Measurements from ENCODE around the gene TTC39B.

Gene TTC39B

GRCh38 chr9:15286161-15286821 is 20.7 kb downstream of the TTC39B start:
- H3K27ac Mint-ChIP-seq = peak overlapping the region in 1 of 2 donors; percentile 35
- no peak for ATAC-seq
- no peaks in the 10 kb centered on the region for H3K27me3 Mint-ChIP-seq
- H3K9me3 Mint-ChIP-seq = peaks cover 7 to 8% of the 10 kb centered on the region in 2 donors
- H3K4me1 Mint-ChIP-seq = peaks cover 29% of the 10 kb centered on the region
- no peak for DNase-seq
- no peak overlapping the region for H3K4me3 Mint-ChIP-seq

- Mint-ChIP-seq H3K27ac (peak overlapping the region in 1 of 2 donors; percentile 24), H3K9me3 (no peaks in the 10 kb centered on the region), H3K27me3 (no peaks in the 10 kb centered on the region), H3K4me3 (no peak overlapping the region), H3K4me1 (peaks cover 22% of the 10 kb centered on the region)
- ATAC-seq (no peak), DNase-seq (no peak)
These were observed 24.3 kb downstream of the TTC39B start for GRCh38 chr9:15282567-15283285.

- no peak overlapping the region for H3K27ac Mint-ChIP-seq
- ATAC-seq = no peak
These were observed 26.4 kb downstream of the TTC39B start for GRCh38 chr9:15280647-15281046.

GRCh38 chr9:15278839-15279238 is 28.2 kb downstream of the TTC39B start:
- ATAC-seq (no peak), DNase-seq (no peak)
- Mint-ChIP-seq H3K27ac (no peak overlapping the region), H3K27me3 (no peaks in the 10 kb centered on the region), H3K4me1 (peaks cover 15% of the 10 kb centered on the region), H3K4me3 (no peak overlapping the region), H3K9me3 (no peaks in the 10 kb centered on the region)

More at GRCh38 chr9:15280647-15281046, 26.4 kb downstream of the TTC39B start:
- peaks cover 16% of the 10 kb centered on the region for H3K4me1 Mint-ChIP-seq
- H3K9me3 Mint-ChIP-seq = no peaks in the 10 kb centered on the region
- no peak overlapping the region for H3K4me3 Mint-ChIP-seq
- DNase-seq = no peak
- no peaks in the 10 kb centered on the region for H3K27me3 Mint-ChIP-seq

- peaks cover 18% of the 10 kb centered on the region for H3K4me1 Mint-ChIP-seq
- no peaks in the 10 kb centered on the region for H3K9me3 Mint-ChIP-seq
These were observed 28.8 kb downstream of the TTC39B start for GRCh38 chr9:15278091-15278687.

GRCh38 chr9:15277400-15278090 is 29.5 kb downstream of the TTC39B start:
- no peak for DNase-seq
- no peak for ATAC-seq
- peaks cover 19% of the 10 kb centered on the region for H3K4me1 Mint-ChIP-seq
- H3K27ac Mint-ChIP-seq = no peak overlapping the region
- H3K9me3 Mint-ChIP-seq = no peaks in the 10 kb centered on the region
- H3K4me3 Mint-ChIP-seq = no peak overlapping the region
- H3K27me3 Mint-ChIP-seq = no peaks in the 10 kb centered on the region

More at GRCh38 chr9:15278091-15278687, 28.8 kb downstream of the TTC39B start:
- H3K4me3 Mint-ChIP-seq = no peak overlapping the region
- ATAC-seq (no peak), DNase-seq (no peak)
- H3K27me3 Mint-ChIP-seq = no peaks in the 10 kb centered on the region
- peak overlapping the region in 1 of 2 donors; percentile 15 for H3K27ac Mint-ChIP-seq

- Mint-ChIP-seq H3K4me3 (no peak overlapping the region), H3K27ac (peak overlapping the region in 1 of 2 donors; percentile 34), H3K4me1 (peaks cover 30% of the 10 kb centered on the region), H3K27me3 (no peaks in the 10 kb centered on the region), H3K9me3 (no peaks in the 10 kb centered on the region)
- DNase-seq (no peak), ATAC-seq (no peak)
These were observed 30.6 kb downstream of the TTC39B start for GRCh38 chr9:15276328-15276938.

- no peak overlapping the region for H3K27ac Mint-ChIP-seq
- peaks cover 30% of the 10 kb centered on the region for H3K4me1 Mint-ChIP-seq
- no peaks in the 10 kb centered on the region for H3K27me3 Mint-ChIP-seq
- no peak for DNase-seq
- no peak for ATAC-seq
- no peaks in the 10 kb centered on the region for H3K9me3 Mint-ChIP-seq
- no peak overlapping the region for H3K4me3 Mint-ChIP-seq
These were observed 32.6 kb downstream of the TTC39B start for GRCh38 chr9:15274425-15274824.

GRCh38 chr9:15272377-15272928 is 34.6 kb downstream of the TTC39B start:
- no peak overlapping the region for H3K27ac Mint-ChIP-seq
- H3K4me3 Mint-ChIP-seq = no peak overlapping the region
- no peaks in the 10 kb centered on the region for H3K27me3 Mint-ChIP-seq
- no peak for ATAC-seq
- no peak for DNase-seq
- peaks cover 35% of the 10 kb centered on the region for H3K4me1 Mint-ChIP-seq
- H3K9me3 Mint-ChIP-seq = no peaks in the 10 kb centered on the region

- Mint-ChIP-seq H3K4me1 (peaks cover 31% of the 10 kb centered on the region), H3K27ac (peak overlapping the region in 1 of 2 donors; percentile 63), H3K9me3 (no peaks in the 10 kb centered on the region), H3K27me3 (no peaks in the 10 kb centered on the region), H3K4me3 (no peak overlapping the region)
- ATAC-seq = peak; percentile 37
- DNase-seq = no peak
These were observed 35.6 kb downstream of the TTC39B start for GRCh38 chr9:15271403-15271802.

GRCh38 chr9:15268782-15269181 is 38.2 kb downstream of the TTC39B start:
- Mint-ChIP-seq H3K27ac (peak overlapping the region in 1 of 2 donors; percentile 66), H3K4me3 (no peak overlapping the region)

GRCh38 chr9:15268317-15268716 is 38.7 kb downstream of the TTC39B start:
- Mint-ChIP-seq H3K27ac (no peak overlapping the region), H3K4me1 (peaks cover 31% of the 10 kb centered on the region), H3K4me3 (no peak overlapping the region), H3K27me3 (no peaks in the 10 kb centered on the region), H3K9me3 (no peaks in the 10 kb centered on the region)
- DNase-seq (no peak), ATAC-seq (peak; percentile 43)

More at GRCh38 chr9:15268782-15269181, 38.2 kb downstream of the TTC39B start:
- Mint-ChIP-seq H3K4me1 (peaks cover 31% of the 10 kb centered on the region), H3K27me3 (no peaks in the 10 kb centered on the region), H3K9me3 (no peaks in the 10 kb centered on the region)
- DNase-seq = no peak
- no peak for ATAC-seq

GRCh38 chr9:15264918-15265317 is 42.1 kb downstream of the TTC39B start:
- H3K9me3 Mint-ChIP-seq = no peaks in the 10 kb centered on the region
- no peaks in the 10 kb centered on the region for H3K27me3 Mint-ChIP-seq
- no peak overlapping the region for H3K4me3 Mint-ChIP-seq
- H3K4me1 Mint-ChIP-seq = peaks cover 31% of the 10 kb centered on the region
- no peak for DNase-seq
- H3K27ac Mint-ChIP-seq = no peak overlapping the region
- ATAC-seq = no peak

GRCh38 chr9:15262581-15262980 is 44.4 kb downstream of the TTC39B start:
- Mint-ChIP-seq H3K27me3 (no peaks in the 10 kb centered on the region), H3K4me3 (no peak overlapping the region), H3K4me1 (peaks cover 21% of the 10 kb centered on the region), H3K27ac (no peak overlapping the region), H3K9me3 (no peaks in the 10 kb centered on the region)
- ATAC-seq (no peak), DNase-seq (no peak)

GRCh38 chr9:15256426-15256825 is 50.6 kb downstream of the TTC39B start:
- Mint-ChIP-seq H3K4me1 (peaks cover 3% of the 10 kb centered on the region), H3K4me3 (no peak overlapping the region), H3K27me3 (no peaks in the 10 kb centered on the region), H3K9me3 (peaks cover 5 to 7% of the 10 kb centered on the region in 2 donors), H3K27ac (no peak overlapping the region)
- DNase-seq (no peak), ATAC-seq (no peak)

All from stimulated activated naive CD8-positive, alpha-beta T cell treated with anti-CD3 and anti-CD28 coated beads, Interleukin-15, amount 100 ng/mL, for 72 hours (primary cell).